Loucy (cell line): ENCODE results near the gene SLC7A1.

Experiments used
- H2AFZ ChIP-seq: fragments of 200-600 bp; sonication (generic); 2 replicates; pipeline ENCODE4 v1.6.0; 2016; ENCODE audit warnings: antibody characterized with exemption, mild to moderate bottlenecking, low read length, moderate library complexity
- H3F3A ChIP-seq: fragments of 200-600 bp; 2 replicates; pipeline ENCODE4 v1.6.0; 2016; ENCODE audit warnings: antibody characterized with exemption, low read depth, mild to moderate bottlenecking
- H3K27me3 ChIP-seq: fragments of 200-600 bp; sonication (generic); 2 replicates; pipeline ENCODE4 v1.6.1; 2014; ENCODE audit warnings: low read length, mild to moderate bottlenecking; ENCODE audit not compliant: insufficient read depth, poor library complexity, severe bottlenecking
- H3K36me3 ChIP-seq: fragments of 200-600 bp; sonication (generic); 2 replicates; pipeline ENCODE4 v1.6.1; 2016; ENCODE audit warnings: low read length; ENCODE audit not compliant: insufficient read depth
- H3K4me1 ChIP-seq: fragments of 200-600 bp; sonication (generic); 2 replicates; pipeline ENCODE4 v1.5.1; 2014; ENCODE audit warnings: low read length, mild to moderate bottlenecking; ENCODE audit not compliant: insufficient read depth, poor library complexity, severe bottlenecking
- H3K4me2 ChIP-seq: fragments of 200-600 bp; sonication (generic); 2 replicates; pipeline ENCODE4 v1.6.0; 2014; ENCODE audit warnings: antibody characterized with exemption, low read length, low read depth, mild to moderate bottlenecking; ENCODE audit not compliant: poor library complexity, severe bottlenecking
- H3K4me3 ChIP-seq: fragments of 200-600 bp; sonication (generic); 2 replicates; pipeline ENCODE4 v1.5.1; 2014; ENCODE audit warnings: low read length, mild to moderate bottlenecking, mixed read lengths; ENCODE audit not compliant: poor library complexity, severe bottlenecking
- H3K79me2 ChIP-seq: fragments of 200-600 bp; sonication (generic); 2 replicates; pipeline ENCODE4 v1.6.1; 2014; ENCODE audit warnings: low read length; ENCODE audit not compliant: insufficient read depth
- H3K9ac ChIP-seq: fragments of 200-600 bp; sonication (generic); 2 replicates; pipeline ENCODE4 v1.6.0; 2014; ENCODE audit warnings: mild to moderate bottlenecking, low read depth, low read length, moderate library complexity; ENCODE audit not compliant: poor library complexity, severe bottlenecking
- H3K9me2 ChIP-seq: fragments of 200-600 bp; sonication (generic); replicated peaks from 2 replicates; pipeline ENCODE4 v1.6.1; 2016; ENCODE audit warnings: low read depth, low read length, mixed read lengths
- H3K9me3 ChIP-seq: fragments of 200-600 bp; sonication (generic); 2 replicates; pipeline ENCODE4 v1.6.1; 2014; ENCODE audit warnings: mild to moderate bottlenecking, antibody characterized with exemption, low read length, low read depth; ENCODE audit not compliant: insufficient read depth
- H4K20me1 ChIP-seq: fragments of 200-600 bp; sonication (generic); 2 replicates; pipeline ENCODE4 v1.6.0; 2014; ENCODE audit warnings: antibody characterized with exemption, low read length, mild to moderate bottlenecking; ENCODE audit not compliant: insufficient read depth, poor library complexity, severe bottlenecking
- CTCF ChIP-seq: fragments of 200-600 bp; sonication (generic); conservative IDR thresholded peaks from 2 replicates; pipeline ENCODE4 v1.5.1; 2014; ENCODE audit warnings: mild to moderate bottlenecking, antibody characterized with exemption, low read length
- EZH2phosphoT487 ChIP-seq: fragments of 200-600 bp; IDR thresholded peaks from 2 replicates; pipeline ENCODE4 v1.6.1; 2018; ENCODE audit warnings: antibody characterized with exemption, mild to moderate bottlenecking, moderate library complexity, borderline replicate concordance

Gene SLC7A1

GRCh38 chr13:29550430-29550988, 45.0 kb downstream of the SLC7A1 start:
- no peak overlapping the region for H3K4me3 ChIP-seq
- H2AFZ ChIP-seq: no peak overlapping the region
- H3K9me3 ChIP-seq: no peaks in the 10 kb centered on the region
- H3K9ac ChIP-seq: no peak overlapping the region
- no peaks in the 10 kb centered on the region for H3K9me2 ChIP-seq
- TF ChIP-seq EZH2phosphoT487 (no peak), CTCF (no peak)
- H3F3A ChIP-seq: no peaks in the 10 kb centered on the region
- peaks cover 78% of the 10 kb centered on the region for H3K79me2 ChIP-seq
- H3K36me3 ChIP-seq: peaks cover 82% of the 10 kb centered on the region; the same call in 1 of the 2 replicates
- H4K20me1 ChIP-seq: peaks cover 28% of the 10 kb centered on the region
- no peaks in the 10 kb centered on the region for H3K27me3 ChIP-seq
- no peaks in the 10 kb centered on the region for H3K4me1 ChIP-seq
- H3K4me2 ChIP-seq: no peak overlapping the region

- peaks cover 84% of the 10 kb centered on the region; the same call in 1 of the 2 replicates for H3K36me3 ChIP-seq
- TF ChIP-seq CTCF (no peak), EZH2phosphoT487 (no peak)
- peaks cover 80% of the 10 kb centered on the region for H3K79me2 ChIP-seq
- no peak overlapping the region for H3K9ac ChIP-seq
- no peaks in the 10 kb centered on the region for H3K9me2 ChIP-seq
- H4K20me1 ChIP-seq: peaks cover 40% of the 10 kb centered on the region
- H2AFZ ChIP-seq: no peak overlapping the region
- no peak overlapping the region for H3K4me3 ChIP-seq
- no peaks in the 10 kb centered on the region for H3K27me3 ChIP-seq
- no peaks in the 10 kb centered on the region for H3K9me3 ChIP-seq
- no peaks in the 10 kb centered on the region for H3K4me1 ChIP-seq
- H3K4me2 ChIP-seq: no peak overlapping the region
- no peaks in the 10 kb centered on the region for H3F3A ChIP-seq
Observed at GRCh38 chr13:29548722-29549121, 46.8 kb downstream of the SLC7A1 start.

GRCh38 chr13:29547153-29547552, 48.3 kb downstream of the SLC7A1 start:
- Histone ChIP-seq H3K4me3 (no peak overlapping the region), H3K9ac (no peak overlapping the region), H2AFZ (no peak overlapping the region), H4K20me1 (peaks cover 48% of the 10 kb centered on the region), H3K79me2 (peaks cover 86% of the 10 kb centered on the region), H3K36me3 (peaks cover 68% of the 10 kb centered on the region; the same call in 1 of the 2 replicates), H3K4me1 (no peaks in the 10 kb centered on the region), H3K9me2 (no peaks in the 10 kb centered on the region), H3K27me3 (no peaks in the 10 kb centered on the region), H3F3A (no peaks in the 10 kb centered on the region), H3K4me2 (no peak overlapping the region), H3K9me3 (no peaks in the 10 kb centered on the region)
- no peak for TF ChIP-seq CTCF
- no peak for TF ChIP-seq EZH2phosphoT487
